Immature natural killer cell (primary cell): ENCODE results near the gene PYGM. TPM values are rescaled to one million over a fixed set of nuclear protein-coding genes. Genes with fewer than 3 reads are reported as not detected.
"Not testable (repeated sequence)": the region's sequence is repeated elsewhere in the genome, so short reads cannot be mapped to it uniquely, and the experiment has no call there.

Experiments
- DNase-seq, 3 donors: peaks; one replicate each; pipeline ENCODE4 v3.0.0; 2022; ENCODE audit warnings: mixed read lengths in 1 of 3
- H3K27ac Mint-ChIP-seq, 6 donors: one replicate each; pipeline ENCODE4 v1.8.0; 2020; ENCODE audit warnings: mixed read lengths in 6 of 6, mild to moderate bottlenecking in 5 of 6, inconsistent platforms in 4 of 6, moderate library complexity in 3 of 6
- H3K27me3 Mint-ChIP-seq, 3 donors: one replicate each; pipeline ENCODE4 v1.8.0; 2020 to 2021; ENCODE audit warnings: low read depth in 3 of 3, mild to moderate bottlenecking in 3 of 3, mixed read lengths in 3 of 3, moderate library complexity in 3 of 3, inconsistent platforms in 1 of 3
- H3K36me3 Mint-ChIP-seq, 3 donors: one replicate each; pipeline ENCODE4 v1.8.0; 2020; ENCODE audit warnings: mixed read lengths in 3 of 3, inconsistent platforms in 2 of 3, mild to moderate bottlenecking in 2 of 3
- H3K4me1 Mint-ChIP-seq, 2 donors: one replicate each; pipeline ENCODE4 v1.8.0; 2020; ENCODE audit warnings: inconsistent platforms in 2 of 2, mild to moderate bottlenecking in 2 of 2, mixed read lengths in 2 of 2, moderate library complexity in 1 of 2
- H3K4me3 Mint-ChIP-seq, 5 donors: one replicate each; pipeline ENCODE4 v1.8.0; 2020; ENCODE audit warnings: mild to moderate bottlenecking in 5 of 5, mixed read lengths in 5 of 5, inconsistent platforms in 3 of 5, moderate library complexity in 3 of 5
- H3K9me3 Mint-ChIP-seq, 6 donors: one replicate each; pipeline ENCODE4 v1.8.0; 2020; ENCODE audit warnings: mild to moderate bottlenecking in 6 of 6, mixed read lengths in 6 of 6, inconsistent platforms in 4 of 6, moderate library complexity in 3 of 6
- polyA plus RNA-seq, 3 donors: library from polyadenylated mRNA; unstranded; fragments of 300-500 nt; fragmentation: Illumina TruSeq; gene quantifications; one replicate each; pipeline ENCODE4 v1.2.3, GENCODE V29; 2021

Gene PYGM
- polyA plus RNA-seq, 3 donors from 2014 or later: 0.63 to 1.1 TPM; not detected in 1

- Mint-ChIP-seq H3K27me3 (peaks cover 19 to 33% (median 27%) of the 10 kb centered on the region in 3 donors), H3K4me1 (peaks cover 12% of the 10 kb centered on the region in 2 donors), H3K27ac (no peak overlapping the region), H3K4me3 (no peak overlapping the region), H3K36me3 (no peaks in the 10 kb centered on the region), H3K9me3 (no peaks in the 10 kb centered on the region)
- DNase-seq: no peak
These were observed 43.9 kb downstream of the PYGM start for GRCh38 chr11:64715756-64716472.

GRCh38 chr11:64715110-64715509, 44.7 kb downstream of the PYGM start:
- Mint-ChIP-seq H3K4me3 (peak overlapping the region in 3 of 5 donors; percentile 9 to 48 (median 28)), H3K27ac (no peak overlapping the region), H3K9me3 (no peaks in the 10 kb centered on the region), H3K4me1 (peaks cover 12 to 16% of the 10 kb centered on the region in 2 donors), H3K36me3 (no peaks in the 10 kb centered on the region), H3K27me3 (peaks cover 19 to 35% (median 30%) of the 10 kb centered on the region in 3 donors)
- no peak for DNase-seq

DNA sequence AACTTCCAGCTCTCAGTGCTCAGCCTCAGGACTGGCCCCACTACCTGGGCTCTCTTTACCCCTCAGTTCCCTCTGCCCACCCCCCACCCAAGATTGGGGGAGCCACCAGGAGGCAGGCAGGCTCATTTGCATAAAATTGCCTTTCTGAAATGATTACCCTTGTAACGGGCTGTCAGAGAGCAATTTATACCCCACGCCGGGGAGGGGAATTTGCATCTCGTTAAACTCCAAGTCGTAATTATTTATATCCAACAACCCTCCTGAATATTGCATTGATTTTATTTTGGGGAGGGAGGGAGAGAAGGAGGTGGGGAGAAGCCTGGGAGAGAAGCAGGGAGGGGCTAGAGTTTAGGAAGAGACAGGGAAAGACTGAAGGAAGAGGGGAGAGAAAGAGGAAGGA, 45.1 kb downstream of the PYGM start:
- Mint-ChIP-seq H3K4me3 (peak overlapping the region in 2 of 5 donors; percentile 28 to 48), H3K9me3 (no peaks in the 10 kb centered on the region)

GRCh38 chr11:64713781-64714363, 45.9 kb downstream of the PYGM start:
- DNase-seq: no peak
- Mint-ChIP-seq H3K27ac (peak overlapping the region in 1 of 6 donors; percentile 42), H3K4me1 (peaks cover 12 to 16% of the 10 kb centered on the region in 2 donors), H3K4me3 (peak overlapping the region; percentile 51 to 73 (median 60)), H3K36me3 (no peaks in the 10 kb centered on the region), H3K27me3 (peaks cover 17 to 36% (median 31%) of the 10 kb centered on the region in 3 donors), H3K9me3 (no peaks in the 10 kb centered on the region)

More for the DNA sequence above, 45.1 kb downstream of the PYGM start:
- Mint-ChIP-seq H3K27ac (no peak overlapping the region), H3K36me3 (no peaks in the 10 kb centered on the region), H3K27me3 (peaks cover 19 to 36% (median 30%) of the 10 kb centered on the region in 3 donors), H3K4me1 (peaks cover 12 to 16% of the 10 kb centered on the region in 2 donors)
- no peak for DNase-seq

DNA sequence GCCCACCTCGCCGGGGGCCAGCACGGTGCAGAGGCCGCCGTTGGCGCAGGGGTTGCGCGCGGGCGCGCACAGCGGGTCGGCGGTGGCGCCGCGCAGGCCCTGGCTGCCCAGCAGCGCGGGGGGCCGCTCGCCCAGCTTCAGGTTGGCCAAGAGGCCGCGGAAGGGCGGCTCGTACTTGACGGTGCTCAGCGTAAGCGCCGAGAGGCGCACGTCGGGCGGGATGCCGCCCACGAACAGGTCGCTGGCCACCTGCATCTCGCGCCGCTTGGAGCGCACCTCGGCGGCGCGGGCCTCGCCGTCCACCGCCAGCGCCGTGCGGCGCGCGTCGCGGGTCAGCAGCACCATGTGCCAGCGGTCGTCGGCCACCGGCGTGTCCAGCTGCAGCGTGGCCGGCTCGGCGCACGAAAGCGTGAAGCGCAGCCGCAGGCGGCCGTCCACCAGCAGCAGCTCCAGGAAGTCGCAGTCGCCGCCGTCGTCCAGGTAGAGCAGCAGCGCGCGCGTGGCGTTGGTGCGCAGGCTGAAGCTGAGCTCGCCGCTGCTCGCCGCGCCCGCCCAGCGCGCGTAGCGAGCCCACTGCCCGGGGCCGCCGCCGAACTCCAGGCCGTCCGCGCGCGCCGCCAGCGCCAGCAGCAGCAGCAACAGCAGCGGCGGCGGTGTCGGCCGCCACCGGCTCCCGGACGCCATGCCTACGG, 46.6 kb downstream of the PYGM start:
- Mint-ChIP-seq H3K4me1 (peaks cover 12 to 16% of the 10 kb centered on the region in 2 donors), H3K4me3 (no peak overlapping the region), H3K36me3 (no peaks in the 10 kb centered on the region), H3K27me3 (peaks cover 17 to 38% (median 31%) of the 10 kb centered on the region in 3 donors), H3K9me3 (no peaks in the 10 kb centered on the region), H3K27ac (no peak overlapping the region)
- DNase-seq: peak in 1 of 3 donors; percentile 23

- no peaks in the 10 kb centered on the region for H3K9me3 Mint-ChIP-seq
- H3K36me3 Mint-ChIP-seq: no peaks in the 10 kb centered on the region
- peaks cover 17 to 39% (median 34%) of the 10 kb centered on the region in 3 donors for H3K27me3 Mint-ChIP-seq
- peak overlapping the region in 1 of 6 donors; percentile 40 for H3K27ac Mint-ChIP-seq
- no peak for DNase-seq
- peak overlapping the region in 4 of 5 donors; percentile 42 to 58 (median 54) for H3K4me3 Mint-ChIP-seq
- H3K4me1 Mint-ChIP-seq: peaks cover 12 to 16% of the 10 kb centered on the region in 2 donors
These were observed 47.3 kb downstream of the PYGM start for GRCh38 chr11:64712430-64713015.

DNA sequence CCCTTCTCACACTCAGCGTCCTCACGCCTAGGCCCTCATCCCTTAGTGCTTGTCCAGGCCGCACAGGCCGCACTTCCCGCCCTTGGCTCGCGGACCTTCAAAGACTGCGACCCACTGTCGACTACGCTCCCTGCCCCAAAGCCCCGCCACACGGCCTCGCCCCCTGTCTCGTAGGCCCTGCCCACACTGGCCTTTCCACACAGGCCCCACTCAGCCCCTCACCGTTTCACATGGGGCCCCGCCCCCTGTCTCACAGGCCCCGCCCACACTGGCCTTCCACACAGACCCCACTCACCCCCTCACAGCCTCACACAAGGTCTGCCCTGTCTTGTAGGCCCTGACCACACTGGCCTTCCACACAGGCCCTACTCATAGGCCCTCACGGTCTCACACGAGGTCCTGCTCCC, 47.8 kb downstream of the PYGM start:
- H3K27ac Mint-ChIP-seq: peak overlapping the region in 1 of 6 donors; percentile 40
- peaks cover 12 to 16% of the 10 kb centered on the region in 2 donors for H3K4me1 Mint-ChIP-seq
- H3K27me3 Mint-ChIP-seq: peaks cover 16 to 38% (median 34%) of the 10 kb centered on the region in 3 donors

DNA sequence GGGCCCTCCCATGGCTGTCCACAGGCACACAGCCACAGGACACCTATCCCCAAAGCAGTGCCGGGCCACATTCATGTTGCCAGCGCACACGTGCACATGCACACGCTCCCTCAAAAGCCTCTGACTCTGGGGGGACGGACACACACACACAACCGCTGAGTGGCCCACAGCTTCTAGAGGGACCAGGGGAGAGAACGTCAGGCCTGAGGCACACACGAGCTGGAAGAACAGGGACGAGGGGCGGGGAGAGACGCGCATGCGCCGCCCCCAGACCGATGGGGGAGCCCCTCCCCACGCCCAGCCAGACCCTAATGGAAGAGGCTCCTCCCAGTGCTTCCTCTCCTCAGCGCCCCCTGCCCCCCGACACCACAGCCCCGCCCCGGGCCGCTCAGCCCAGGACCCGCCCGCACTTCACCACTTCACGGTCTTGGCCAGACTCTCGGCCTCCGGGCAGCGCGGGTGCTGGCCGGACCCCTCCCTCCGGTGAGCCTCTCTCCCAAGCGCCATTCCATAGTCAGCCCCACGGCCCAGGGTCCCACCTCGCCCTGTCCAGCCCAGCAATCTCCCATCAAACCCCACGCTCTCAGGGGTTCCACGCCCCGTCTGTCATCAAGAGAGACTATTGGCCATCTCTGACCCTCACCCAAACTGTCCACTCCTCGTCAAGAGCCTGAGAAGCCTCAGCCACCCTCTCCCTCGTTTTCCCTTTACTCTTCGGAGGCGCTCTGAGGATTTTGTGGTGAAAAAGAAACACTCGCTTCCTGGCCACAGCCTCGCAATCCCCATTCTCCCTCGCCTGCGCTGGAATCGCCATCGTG, 48.4 kb downstream of the PYGM start:
- peaks cover 0 to 1% (median 0%) of the 10 kb centered on the region in 6 donors for H3K9me3 Mint-ChIP-seq
- H3K36me3 Mint-ChIP-seq: no peaks in the 10 kb centered on the region
- peak overlapping the region in 3 of 5 donors; percentile 42 to 58 (median 53) for H3K4me3 Mint-ChIP-seq
- peaks cover 12 to 16% of the 10 kb centered on the region in 2 donors for H3K4me1 Mint-ChIP-seq
- H3K27me3 Mint-ChIP-seq: peaks cover 16 to 41% (median 34%) of the 10 kb centered on the region in 3 donors
- no peak overlapping the region for H3K27ac Mint-ChIP-seq
- DNase-seq: no peak

More for the DNA sequence above, 47.8 kb downstream of the PYGM start:
- Mint-ChIP-seq H3K36me3 (no peaks in the 10 kb centered on the region), H3K9me3 (no peaks in the 10 kb centered on the region), H3K4me3 (peak overlapping the region; percentile 42 to 58 (median 53))
- no peak for DNase-seq

DNA sequence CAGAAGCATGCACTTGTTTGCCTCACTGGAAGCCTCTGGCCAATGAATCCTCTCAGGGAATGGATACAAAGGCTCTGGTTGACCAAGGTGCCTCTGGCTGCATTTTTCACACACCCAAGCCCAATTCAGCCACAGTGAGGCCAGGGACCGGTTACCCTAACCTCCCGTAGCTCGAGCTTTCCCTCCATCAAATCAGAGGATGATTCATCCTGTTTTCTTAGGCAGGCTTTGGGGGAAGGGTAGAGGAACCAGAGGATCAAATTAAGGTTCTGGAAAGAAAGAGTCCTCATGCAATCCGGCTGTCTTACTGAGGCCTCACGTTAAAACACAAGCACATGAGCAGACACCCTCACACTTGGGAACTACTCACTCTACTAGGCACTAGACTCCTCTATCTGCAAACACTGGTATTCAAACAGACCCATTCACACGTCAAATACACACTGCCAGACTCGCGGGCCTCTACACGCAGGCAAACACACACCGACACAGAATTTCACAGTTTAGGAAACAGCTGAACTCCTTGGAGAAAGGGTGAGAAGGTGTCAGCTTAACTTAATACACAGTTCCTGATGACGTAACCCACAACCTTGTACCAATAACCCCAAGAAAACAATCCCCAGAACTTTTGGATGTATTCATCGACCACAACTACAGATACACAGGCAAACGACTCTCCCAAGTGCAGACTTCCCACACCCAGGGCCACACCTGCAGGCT, 49.2 kb downstream of the PYGM start:
- peaks cover 12 to 16% of the 10 kb centered on the region in 2 donors for H3K4me1 Mint-ChIP-seq
- peak overlapping the region in 1 of 5 donors; percentile 54 for H3K4me3 Mint-ChIP-seq
- H3K27ac Mint-ChIP-seq: no peak overlapping the region
- peaks cover 16 to 45% (median 34%) of the 10 kb centered on the region in 3 donors for H3K27me3 Mint-ChIP-seq
- no peaks in the 10 kb centered on the region for H3K36me3 Mint-ChIP-seq
- no peak for DNase-seq
- H3K9me3 Mint-ChIP-seq: peaks cover 0 to 1% (median 0%) of the 10 kb centered on the region in 6 donors

DNA sequence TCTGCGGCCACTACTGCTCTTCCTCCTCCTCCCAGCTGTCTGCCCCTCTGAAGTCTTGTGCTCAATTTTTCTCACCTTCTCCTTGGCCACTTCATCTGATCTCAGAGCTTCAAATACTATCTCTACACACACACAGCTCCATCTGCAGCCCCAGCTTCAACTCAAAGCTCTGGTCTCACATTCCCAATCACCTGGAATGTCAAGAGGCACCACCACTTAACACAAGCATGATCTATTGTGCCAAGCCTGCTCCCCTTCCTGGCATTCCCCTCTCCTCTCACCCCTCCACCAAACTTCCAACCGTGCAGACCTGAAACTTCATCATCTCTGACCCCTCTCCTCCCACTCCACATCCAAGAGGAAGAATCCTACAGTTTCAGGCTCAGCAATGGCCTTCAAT, 54.3 kb downstream of the PYGM start:
- Mint-ChIP-seq H3K27ac (no peak overlapping the region), H3K36me3 (no peaks in the 10 kb centered on the region), H3K4me3 (no peak overlapping the region), H3K4me1 (peaks cover 0 to 2% of the 10 kb centered on the region in 2 donors), H3K9me3 (peaks cover 0 to 1% (median 0%) of the 10 kb centered on the region in 6 donors), H3K27me3 (peaks cover 4 to 29% (median 15%) of the 10 kb centered on the region in 3 donors)
- DNase-seq: no peak

- H3K27ac Mint-ChIP-seq: no peak overlapping the region
These were observed 56.7 kb downstream of the PYGM start for GRCh38 chr11:64703048-64703447.

DNA sequence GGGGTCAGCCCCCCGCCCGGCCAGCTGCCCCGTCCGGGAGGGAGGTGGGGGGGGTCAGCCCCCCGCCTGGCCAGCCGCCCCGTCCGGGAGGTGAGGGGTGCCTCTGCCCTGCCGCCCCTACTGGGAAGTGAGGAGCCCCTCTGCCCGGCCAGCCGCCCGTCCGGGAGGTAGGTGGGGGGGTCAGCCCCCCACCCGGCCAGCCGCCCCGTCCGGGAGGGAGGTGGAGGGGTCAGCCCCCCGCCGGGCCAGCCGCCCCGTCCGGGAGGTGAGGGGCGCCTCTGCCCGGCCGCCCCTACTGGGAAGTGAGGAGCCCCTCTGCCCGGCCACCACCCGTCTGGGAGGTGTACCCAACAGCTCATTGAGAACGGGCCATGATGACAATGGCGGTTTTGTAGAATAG, 57.8 kb downstream of the PYGM start:
- H3K4me1 Mint-ChIP-seq, DNase-seq, H3K9me3 Mint-ChIP-seq, H3K27ac Mint-ChIP-seq, H3K4me3 Mint-ChIP-seq, H3K36me3 Mint-ChIP-seq: not testable (repeated sequence)
- peaks cover 4 to 22% (median 17%) of the 10 kb centered on the region in 3 donors for H3K27me3 Mint-ChIP-seq

More at GRCh38 chr11:64703048-64703447, 56.7 kb downstream of the PYGM start:
- no peak for DNase-seq
- peaks cover 0 to 2% of the 10 kb centered on the region in 2 donors for H3K4me1 Mint-ChIP-seq
- H3K36me3 Mint-ChIP-seq: no peaks in the 10 kb centered on the region
- H3K9me3 Mint-ChIP-seq: peaks cover 0 to 1% (median 0%) of the 10 kb centered on the region in 6 donors
- H3K27me3 Mint-ChIP-seq: peaks cover 4 to 23% (median 20%) of the 10 kb centered on the region in 3 donors
- no peak overlapping the region for H3K4me3 Mint-ChIP-seq
